AG04450 (cell line): ENCODE measurements around the gene STXBP6. TPM values are rescaled to one million over a fixed set of nuclear protein-coding genes. Genes with fewer than 3 reads are reported as not detected.

Experiments
- CTCF ChIA-PET: fragments of 300-600, 350-600 bp; formaldehyde crosslinking; extraction: SDS; loops from one replicate; lab custom pipeline; 2022; ENCODE audit warnings: antibody characterized with exemption, inconsistent platforms; lab: Charles Lee
- POLR2A ChIA-PET: fragments of 350-600 bp; formaldehyde crosslinking; extraction: SDS; loops from one replicate; lab custom pipeline; 2021; ENCODE audit warnings: antibody characterized with exemption, inconsistent platforms; lab: Yijun Ruan, JAX
- DNase-seq: peaks from one replicate; pipeline ENCODE4 v3.0.0-alpha.2; 2011; ENCODE audit warnings: low read depth, low spot score
- H3K27ac ChIP-seq: one replicate; pipeline ENCODE4 v1.5.1; 2012; ENCODE audit warnings: low read depth, low read length, control low read depth
- H3K27me3 ChIP-seq: one replicate; pipeline ENCODE4 v1.6.0; 2012; ENCODE audit warnings: low read length; ENCODE audit not compliant: control insufficient read depth, insufficient read depth
- H3K4me3 ChIP-seq: 2 replicates; pipeline ENCODE4 v1.5.1; 2011; ENCODE audit warnings: mild to moderate bottlenecking, low read depth, low read length, control low read depth
- H3K9me3 ChIP-seq: 2 replicates; pipeline ENCODE4 v1.5.1; 2012; ENCODE audit warnings: low read length; ENCODE audit not compliant: control insufficient read depth, insufficient read depth
- polyA minus RNA-seq: library from RNA; depleted of rRNA, polyadenylated mRNA; stranded (reverse); fragments of >200 nt; gene quantifications from 2 replicates; pipeline ENCODE4 v1.2.3, GENCODE V29; 2011; rRNA and poly(A)+ RNA removed
- polyA plus RNA-seq: library from polyadenylated mRNA; depleted of rRNA; stranded (reverse); fragments of >200 nt; gene quantifications from 2 replicates; pipeline ENCODE4 v1.2.3, GENCODE V29; 2011; rRNA removed
- TF ChIP-seq, protein P1 (sequence below): IDR thresholded peaks from 2 replicates; pipeline ENCODE4 v1.5.1; 2011; ENCODE audit warnings: low read depth, low read length, control low read depth, inconsistent platforms

Gene STXBP6
- polyA plus RNA-seq, result 0.16 and 0.25 TPM in 2 replicates
- 0.09 TPM in 1 of 2 replicates, not detected in the other for polyA minus RNA-seq

DNA sequence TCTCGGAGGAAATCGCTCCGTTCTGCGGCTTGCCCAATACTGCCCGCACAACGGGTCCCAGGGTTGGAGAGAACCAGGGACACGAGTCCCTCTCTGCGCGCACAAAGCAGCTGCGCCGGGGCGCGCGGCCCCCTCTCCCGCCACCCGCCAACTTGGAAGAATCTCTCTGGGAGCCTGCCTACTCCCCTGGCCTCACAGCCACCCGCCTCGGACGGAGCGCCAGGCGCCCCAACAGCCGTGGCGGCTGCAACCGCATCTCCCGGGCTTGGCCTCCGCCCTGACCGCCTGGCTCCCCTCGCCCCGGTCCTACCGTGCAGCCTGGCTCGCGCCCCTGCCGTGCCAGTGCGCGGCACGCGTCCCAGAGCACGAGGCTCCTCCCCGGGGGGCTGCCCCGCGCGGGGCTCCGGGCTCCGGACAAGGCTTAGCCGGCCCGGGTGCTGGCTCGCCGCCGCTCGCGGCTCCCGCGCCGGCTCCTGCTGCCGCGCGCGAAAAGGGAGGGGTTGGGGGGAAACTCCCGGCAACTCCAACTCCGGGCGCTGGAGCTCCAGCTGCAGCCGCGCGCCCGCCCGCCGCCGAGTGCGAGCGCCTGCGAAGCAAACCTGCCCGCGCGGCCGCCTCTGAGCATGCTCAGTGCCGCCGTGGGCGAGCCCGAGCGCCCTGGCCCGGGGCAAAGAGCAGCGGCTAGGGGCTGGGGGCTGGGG lies at the start of gene STXBP6:
STXBP6 (minus strand) TSS at position 580 of the 701 bp plus-strand sequence. CDS start 75,329 bp downstream, outside the sequence.
- no peak for DNase-seq
- peaks cover 26% of the 10 kb centered on the region for H3K27me3 ChIP-seq
- H3K4me3 ChIP-seq, result peak within 1 kb of the TSS; percentile 45
- TF ChIP-seq, protein P1, sequence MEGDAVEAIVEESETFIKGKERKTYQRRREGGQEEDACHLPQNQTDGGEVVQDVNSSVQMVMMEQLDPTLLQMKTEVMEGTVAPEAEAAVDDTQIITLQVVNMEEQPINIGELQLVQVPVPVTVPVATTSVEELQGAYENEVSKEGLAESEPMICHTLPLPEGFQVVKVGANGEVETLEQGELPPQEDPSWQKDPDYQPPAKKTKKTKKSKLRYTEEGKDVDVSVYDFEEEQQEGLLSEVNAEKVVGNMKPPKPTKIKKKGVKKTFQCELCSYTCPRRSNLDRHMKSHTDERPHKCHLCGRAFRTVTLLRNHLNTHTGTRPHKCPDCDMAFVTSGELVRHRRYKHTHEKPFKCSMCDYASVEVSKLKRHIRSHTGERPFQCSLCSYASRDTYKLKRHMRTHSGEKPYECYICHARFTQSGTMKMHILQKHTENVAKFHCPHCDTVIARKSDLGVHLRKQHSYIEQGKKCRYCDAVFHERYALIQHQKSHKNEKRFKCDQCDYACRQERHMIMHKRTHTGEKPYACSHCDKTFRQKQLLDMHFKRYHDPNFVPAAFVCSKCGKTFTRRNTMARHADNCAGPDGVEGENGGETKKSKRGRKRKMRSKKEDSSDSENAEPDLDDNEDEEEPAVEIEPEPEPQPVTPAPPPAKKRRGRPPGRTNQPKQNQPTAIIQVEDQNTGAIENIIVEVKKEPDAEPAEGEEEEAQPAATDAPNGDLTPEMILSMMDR, result no peak
- H3K9me3 ChIP-seq, result no peaks in the 10 kb centered on the region
- no peak within 1 kb of the TSS for H3K27ac ChIP-seq
- ChIA-PET CTCF (no interaction called here), POLR2A (no interaction called here)

GRCh38 chr14:25097120-25097519 lies 47.2 kb upstream of the STXBP6 start:
- H3K9me3 ChIP-seq, result no peaks in the 10 kb centered on the region
- H3K27ac ChIP-seq, result no peak overlapping the region
- H3K4me3 ChIP-seq, result no peak overlapping the region
- DNase-seq, result no peak
- CTCF ChIA-PET, result no interaction called here
- TF ChIP-seq, protein P1, result no peak
- no peaks in the 10 kb centered on the region for H3K27me3 ChIP-seq
- POLR2A ChIA-PET, result no interaction called here

- ChIA-PET POLR2A (no interaction called here), CTCF (no interaction called here)
- DNase-seq, result no peak
- Histone ChIP-seq H3K27ac (no peak overlapping the region), H3K9me3 (no peaks in the 10 kb centered on the region), H3K4me3 (no peak overlapping the region), H3K27me3 (no peaks in the 10 kb centered on the region)
- TF ChIP-seq, protein P1, result no peak
Observed at GRCh38 chr14:25095736-25096437, 45.9 kb upstream of the STXBP6 start.

DNA sequence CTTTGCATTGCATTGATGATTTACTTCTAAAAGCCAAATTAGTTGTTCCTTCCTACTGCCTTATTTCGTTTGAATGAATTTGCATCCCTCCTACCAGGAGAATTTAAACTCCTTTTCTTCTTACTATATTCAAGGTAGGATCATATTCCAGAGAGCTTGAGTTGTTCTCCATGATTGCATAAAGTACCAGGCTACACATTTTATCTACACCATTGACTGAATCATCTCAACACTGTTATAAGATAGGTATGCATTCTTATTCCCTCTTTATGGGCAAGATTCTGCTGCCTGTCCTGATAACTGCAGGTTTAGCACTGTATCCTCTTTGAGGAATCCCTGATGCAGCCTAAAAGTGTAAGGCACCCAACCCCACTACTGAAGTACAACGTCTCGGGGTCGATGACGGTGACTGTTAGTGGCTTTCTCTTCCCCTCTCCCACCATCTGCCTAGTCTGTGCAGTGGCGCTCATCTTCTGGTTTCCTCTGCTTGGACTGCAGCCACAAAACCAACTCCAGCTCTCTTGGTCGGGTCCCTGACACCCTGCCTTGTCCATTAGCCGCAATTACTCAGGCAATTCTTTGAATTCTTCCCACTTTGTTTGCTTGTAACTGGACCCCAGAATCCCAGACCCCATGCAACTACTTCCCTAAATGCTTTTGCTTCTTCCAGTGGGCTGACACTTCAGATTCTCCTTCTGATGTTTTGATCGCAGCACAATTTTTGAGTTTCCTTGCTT lies 44.4 kb upstream of the STXBP6 start:
- Histone ChIP-seq H3K27ac (no peak overlapping the region), H3K9me3 (no peaks in the 10 kb centered on the region), H3K4me3 (no peak overlapping the region), H3K27me3 (no peaks in the 10 kb centered on the region)
- DNase-seq, result no peak
- POLR2A ChIA-PET, result no interaction called here
- TF ChIP-seq, protein P1, result no peak
- CTCF ChIA-PET, result no interaction called here
